Esophagus muscularis mucosa (tissue), 3 donors: ENCODE measurements around the gene SHB.

Source experiments
- CTCF ChIP-seq, 3 experiments: fragments of 200-600 bp in 2 of 3; fragments of 450-650 bp in 1 of 3; sonication (generic) in 2 of 3; IDR thresholded peaks; one replicate each; pipeline ENCODE4 v1.5.1; 2017 to 2019; ENCODE audit warnings: antibody characterized with exemption in 3 of 3, mild to moderate bottlenecking in 2 of 3, moderate library complexity in 1 of 3
- POLR2A ChIP-seq: fragments of 450-650 bp; IDR thresholded peaks from one replicate; pipeline ENCODE4 v1.6.1; 2017; ENCODE audit warnings: antibody characterized with exemption, moderate library complexity, mild to moderate bottlenecking, low read depth

GRCh38 chr9:37899041-37899440 is 170.0 kb downstream of the SHB start:
- TF ChIP-seq CTCF (IDR thresholded peaks at IDR 0.05), result no peak
- TF ChIP-seq POLR2A, result no peak
